GM10248 (cell line): ENCODE measurements around the gene MPPED2.

Source experiments
- CTCF ChIA-PET: fragments of 300-600 bp; sonication (Branson Sonifier 250); formaldehyde crosslinking; extraction: SDS; loops from one replicate; lab custom pipeline; 2021; ENCODE audit warnings: antibody characterized with exemption; lab: Yijun Ruan, JAX
- POLR2A ChIA-PET: fragments of 350-650 bp; sonication (Branson Sonifier 250); formaldehyde crosslinking; extraction: SDS; loops from one replicate; lab custom pipeline; 2020; ENCODE audit warnings: antibody characterized with exemption; lab: Yijun Ruan, JAX
- DNase-seq: peaks from one replicate; pipeline ENCODE4 v3.0.0; 2012; ENCODE audit errors: extremely low spot score
- TF ChIP-seq, protein P1 (sequence below): IDR thresholded peaks from 2 replicates; pipeline ENCODE4 v1.5.1; 2012; ENCODE audit warnings: mild to moderate bottlenecking, low read depth; ENCODE audit errors: extremely low read depth, missing control alignments, control extremely low read depth

Gene MPPED2

DNA sequence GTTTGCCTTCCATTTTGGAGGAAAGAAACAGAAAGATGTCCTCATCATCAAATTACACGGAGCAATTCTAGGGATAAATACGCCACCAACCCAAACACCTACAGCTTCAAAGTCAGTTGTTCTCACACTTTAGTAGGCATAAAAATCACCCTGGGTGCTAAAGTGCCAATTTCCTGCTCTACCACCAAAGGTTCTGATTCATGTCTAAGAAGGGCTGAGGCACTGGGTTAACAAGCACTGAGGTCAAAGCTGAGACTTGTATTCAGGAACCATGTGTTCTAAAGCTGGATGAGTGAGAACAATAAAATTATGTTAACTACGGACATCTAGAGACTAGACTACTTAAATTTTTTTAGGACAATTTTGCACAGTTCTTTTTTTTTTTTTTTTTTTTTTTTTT is 127.6 kb downstream of the MPPED2 start:
- POLR2A ChIA-PET, result no interaction called here
- no peak for DNase-seq
- CTCF ChIA-PET, result no interaction called here
- TF ChIP-seq, protein P1, sequence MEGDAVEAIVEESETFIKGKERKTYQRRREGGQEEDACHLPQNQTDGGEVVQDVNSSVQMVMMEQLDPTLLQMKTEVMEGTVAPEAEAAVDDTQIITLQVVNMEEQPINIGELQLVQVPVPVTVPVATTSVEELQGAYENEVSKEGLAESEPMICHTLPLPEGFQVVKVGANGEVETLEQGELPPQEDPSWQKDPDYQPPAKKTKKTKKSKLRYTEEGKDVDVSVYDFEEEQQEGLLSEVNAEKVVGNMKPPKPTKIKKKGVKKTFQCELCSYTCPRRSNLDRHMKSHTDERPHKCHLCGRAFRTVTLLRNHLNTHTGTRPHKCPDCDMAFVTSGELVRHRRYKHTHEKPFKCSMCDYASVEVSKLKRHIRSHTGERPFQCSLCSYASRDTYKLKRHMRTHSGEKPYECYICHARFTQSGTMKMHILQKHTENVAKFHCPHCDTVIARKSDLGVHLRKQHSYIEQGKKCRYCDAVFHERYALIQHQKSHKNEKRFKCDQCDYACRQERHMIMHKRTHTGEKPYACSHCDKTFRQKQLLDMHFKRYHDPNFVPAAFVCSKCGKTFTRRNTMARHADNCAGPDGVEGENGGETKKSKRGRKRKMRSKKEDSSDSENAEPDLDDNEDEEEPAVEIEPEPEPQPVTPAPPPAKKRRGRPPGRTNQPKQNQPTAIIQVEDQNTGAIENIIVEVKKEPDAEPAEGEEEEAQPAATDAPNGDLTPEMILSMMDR, result no peak

DNA sequence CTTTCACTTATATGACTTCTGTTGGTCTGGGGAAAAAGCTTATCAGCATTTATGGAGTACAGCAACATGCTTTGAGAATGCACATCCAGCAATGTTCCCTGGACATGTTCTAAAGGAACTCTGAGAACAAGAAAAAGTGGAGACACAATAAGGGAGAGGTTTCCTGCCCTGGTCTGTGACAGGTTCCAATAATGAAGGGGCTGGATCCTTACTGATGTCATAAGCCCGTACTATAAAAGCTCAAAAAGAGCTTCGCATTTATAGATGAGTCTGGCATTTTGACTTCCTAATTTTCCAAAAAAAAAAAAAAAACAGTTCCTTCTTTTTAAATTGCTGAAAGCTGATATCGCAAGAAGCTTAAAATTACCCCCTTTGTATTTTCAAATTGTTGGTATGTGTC is 129.1 kb downstream of the MPPED2 start:
- no peak for DNase-seq
- ChIA-PET CTCF (no interaction called here), POLR2A (no interaction called here)
- TF ChIP-seq, protein P1, result no peak

DNA sequence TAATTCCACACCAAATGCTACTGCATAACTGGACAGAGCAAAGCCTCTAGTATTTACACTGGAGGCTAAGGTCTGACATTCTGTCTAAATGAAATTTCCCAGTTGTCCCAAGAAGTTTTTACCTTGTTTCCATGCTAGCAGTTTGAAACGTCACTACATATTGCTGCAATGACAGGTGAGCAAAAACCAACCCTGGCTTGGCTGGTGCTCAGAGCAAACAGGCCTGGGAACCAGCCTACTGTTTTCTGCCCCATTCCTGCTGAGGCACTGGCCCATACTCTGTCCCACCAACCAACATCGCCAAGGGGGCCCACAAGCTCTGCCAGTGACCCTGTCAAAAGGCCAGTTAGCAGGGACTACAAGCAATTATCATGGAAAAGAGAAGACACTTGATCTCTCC is 131.1 kb downstream of the MPPED2 start:
- CTCF ChIA-PET, result interaction anchor here (1.4 kb wide), 1 partner anchor 17 kb away, joined by 3 read pairs; no protein-coding TSS in a partner anchor
- no peak for DNase-seq
- TF ChIP-seq, protein P1, result no peak
- POLR2A ChIA-PET, result no interaction called here

DNA sequence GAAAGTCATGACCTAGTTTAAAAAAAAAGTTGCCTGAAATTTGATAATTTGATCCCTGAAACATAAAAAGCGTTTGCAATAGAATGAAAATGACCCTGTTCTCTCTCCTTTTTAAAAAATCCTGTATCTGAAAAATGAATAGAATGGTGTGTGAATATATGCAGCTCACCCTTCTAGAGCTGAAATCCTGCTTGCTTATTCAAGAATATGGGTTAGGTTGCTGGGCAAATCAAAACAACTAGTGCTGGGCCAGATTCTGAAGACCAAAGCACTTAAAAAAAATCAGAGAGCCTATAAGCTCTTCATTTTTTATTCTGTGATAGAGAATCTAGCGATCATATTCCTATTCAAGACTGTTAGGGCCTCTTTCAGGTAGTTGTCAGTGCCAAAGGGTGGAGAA is 131.6 kb downstream of the MPPED2 start:
- ChIA-PET CTCF (no interaction called here), POLR2A (no interaction called here)
- DNase-seq, result no peak
- TF ChIP-seq, protein P1, result no peak

DNA sequence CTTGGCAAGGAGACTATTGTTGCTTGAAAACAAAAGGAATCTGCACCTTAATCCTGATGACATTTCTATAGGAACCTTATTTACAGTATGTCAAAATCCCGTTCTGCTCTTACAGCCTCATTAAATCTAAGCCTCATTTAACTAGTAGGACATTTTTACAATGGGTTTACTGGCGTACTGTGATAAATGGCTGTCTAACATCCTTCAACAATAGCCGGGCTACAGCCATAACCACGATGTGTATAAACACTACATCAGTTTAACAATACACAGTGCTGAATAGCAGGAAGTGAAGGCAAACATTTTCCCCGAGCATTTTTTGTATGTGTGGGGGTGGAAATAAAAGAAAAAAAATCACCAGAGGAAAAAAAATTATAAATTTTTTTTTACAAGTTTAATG is 132.0 kb downstream of the MPPED2 start:
- TF ChIP-seq, protein P1, result no peak
- DNase-seq, result no peak
- ChIA-PET POLR2A (no interaction called here), CTCF (no interaction called here)

DNA sequence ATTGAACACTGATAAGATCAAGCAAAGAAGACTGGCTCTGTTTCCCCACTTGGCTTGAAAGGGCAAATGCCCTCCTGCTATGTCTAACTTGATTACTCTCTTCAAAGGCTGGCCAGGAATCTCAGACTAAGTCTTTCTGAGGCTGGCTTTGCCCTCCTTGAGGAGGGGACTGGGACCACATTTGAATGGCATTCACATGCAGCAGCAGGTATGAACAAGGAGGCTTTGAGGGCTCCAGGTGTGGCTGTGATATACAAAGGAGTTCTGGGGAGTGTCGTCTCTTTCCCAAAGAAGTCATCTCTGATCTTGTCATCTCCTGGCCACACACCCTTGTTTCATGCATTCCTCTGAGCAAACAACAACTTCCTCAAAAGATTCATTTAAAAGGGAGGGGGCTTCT is 132.4 kb downstream of the MPPED2 start:
- TF ChIP-seq, protein P1, result no peak
- no peak for DNase-seq
- CTCF ChIA-PET, result no interaction called here
- POLR2A ChIA-PET, result no interaction called here

DNA sequence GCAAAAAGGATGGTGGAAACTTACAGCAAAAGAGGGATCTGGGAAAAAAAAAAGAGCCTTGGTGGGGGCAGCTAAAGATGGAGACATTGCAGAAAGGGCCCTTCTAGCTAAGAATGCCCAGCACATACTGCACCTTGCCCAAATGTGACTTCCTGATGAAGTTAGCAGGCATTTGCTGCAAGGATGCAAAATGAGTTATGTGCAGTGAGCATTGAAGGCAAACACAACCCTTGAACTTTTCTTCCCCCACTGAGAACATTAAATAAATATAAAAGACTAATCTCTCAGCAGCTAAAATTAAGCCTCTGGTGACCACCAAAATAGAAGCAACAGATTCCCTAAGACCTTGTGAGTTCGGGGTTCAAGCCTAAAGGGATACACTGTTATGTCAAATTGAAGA is 133.3 kb downstream of the MPPED2 start:
- no peak for DNase-seq
- ChIA-PET POLR2A (no interaction called here), CTCF (no interaction called here)
- TF ChIP-seq, protein P1, result no peak
